Myocyte (in vitro differentiated cells): Measurements from ENCODE around the gene TTF2. TPM values are rescaled to one million over a fixed set of nuclear protein-coding genes. Genes with fewer than 3 reads are reported as not detected.

ENCODE experiments used
- DNase-seq: peaks from one replicate; pipeline ENCODE4 v3.0.0-alpha.2; 2012; ENCODE audit warnings: low read depth
- total RNA-seq: library from RNA; depleted of rRNA; stranded (reverse); fragments of >200 nt; gene quantifications from 2 replicates; pipeline ENCODE4 v1.2.3, GENCODE V29; 2014

The TTF2 gene
- total RNA-seq, 1 donor from 2014 or later = 11.6 TPM

- DNase-seq = peak; percentile 66
Measured at GRCh38 chr1:117045644-117046043, 14.5 kb upstream of the TTF2 start.

DNA sequence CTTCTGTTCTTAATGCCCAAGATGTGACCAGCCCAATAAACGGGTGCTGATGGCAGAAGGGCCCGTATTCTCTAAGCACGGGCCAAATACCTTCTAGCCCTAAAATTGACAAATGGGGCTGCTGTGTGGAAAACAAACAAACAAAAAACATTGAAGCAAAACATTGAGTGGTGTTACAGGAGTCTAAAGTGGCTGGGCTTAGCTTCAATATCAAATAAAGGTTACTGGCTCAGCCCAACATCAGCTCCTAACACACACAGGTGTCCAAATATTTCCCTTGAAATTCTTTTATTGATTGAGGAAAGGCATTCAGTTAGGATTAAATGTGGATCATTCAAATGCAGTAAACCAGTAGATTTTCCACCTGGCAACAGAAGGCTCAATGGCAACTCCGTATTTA is 13.3 kb upstream of the TTF2 start:
- DNase-seq = no peak

- DNase-seq = no peak
Measured at GRCh38 chr1:117047271-117047670, 12.9 kb upstream of the TTF2 start.

DNA sequence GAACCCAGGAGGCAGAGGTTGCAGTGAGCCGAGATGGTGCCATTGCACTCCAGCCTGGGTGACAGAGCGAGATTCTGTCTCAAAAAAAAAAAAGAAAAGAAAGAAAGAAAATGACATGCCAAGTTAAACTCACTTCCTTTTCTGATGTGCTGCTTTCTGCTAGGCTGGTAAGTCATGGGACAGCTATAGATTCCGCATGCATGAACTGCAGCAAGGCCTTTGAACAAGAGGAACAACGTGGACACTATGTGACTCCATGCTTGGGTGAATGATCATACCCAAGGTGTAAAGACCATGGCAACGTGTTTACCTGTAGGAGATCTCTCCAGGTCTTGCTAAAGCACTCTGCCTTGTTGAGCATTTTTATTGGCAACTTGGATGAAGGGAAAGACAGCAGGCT is 10.3 kb upstream of the TTF2 start:
- DNase-seq = no peak

DNA sequence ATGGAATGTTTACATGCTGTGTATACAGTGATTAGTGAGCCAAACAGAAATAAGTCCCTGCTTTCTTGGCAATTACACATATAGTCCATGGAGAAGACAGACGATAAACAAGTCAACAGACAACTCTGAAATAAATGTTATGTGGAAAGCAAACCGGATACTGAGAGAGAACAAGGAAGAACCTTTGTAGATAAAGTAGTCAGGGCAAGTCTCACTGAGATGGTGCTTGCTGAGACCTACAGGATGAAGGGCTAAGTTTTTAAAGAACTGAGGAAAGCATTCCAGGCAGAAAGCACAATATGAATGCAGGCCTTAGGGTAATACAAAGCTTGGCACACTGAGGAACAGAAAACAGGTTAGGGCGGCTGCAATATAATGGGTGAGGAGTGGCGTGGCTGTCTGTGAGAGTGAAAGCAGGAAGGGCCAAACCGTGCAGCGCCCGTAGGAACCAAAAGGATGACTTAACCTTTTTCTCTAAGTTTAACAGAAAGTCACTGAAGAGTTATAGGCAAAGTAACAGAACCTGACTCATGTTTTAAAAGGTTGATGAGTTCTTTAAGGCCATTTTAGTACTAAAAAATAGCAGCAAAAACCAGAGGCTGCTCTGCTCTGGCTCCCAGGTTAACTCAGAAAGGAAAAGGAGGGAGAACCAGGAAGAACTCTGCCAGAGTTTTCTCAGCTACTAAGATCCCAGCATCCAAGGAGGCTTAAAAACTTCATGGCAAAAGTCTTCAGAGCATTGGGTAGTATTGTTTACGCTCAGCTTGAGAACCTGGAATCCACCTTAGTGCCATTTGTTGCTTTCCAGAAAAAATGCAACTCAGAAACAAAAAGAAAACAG is 8.7 kb upstream of the TTF2 start:
- DNase-seq = peak; percentile 27

GRCh38 chr1:117054068-117054467 is 6.1 kb upstream of the TTF2 start:
- DNase-seq = no peak

DNA sequence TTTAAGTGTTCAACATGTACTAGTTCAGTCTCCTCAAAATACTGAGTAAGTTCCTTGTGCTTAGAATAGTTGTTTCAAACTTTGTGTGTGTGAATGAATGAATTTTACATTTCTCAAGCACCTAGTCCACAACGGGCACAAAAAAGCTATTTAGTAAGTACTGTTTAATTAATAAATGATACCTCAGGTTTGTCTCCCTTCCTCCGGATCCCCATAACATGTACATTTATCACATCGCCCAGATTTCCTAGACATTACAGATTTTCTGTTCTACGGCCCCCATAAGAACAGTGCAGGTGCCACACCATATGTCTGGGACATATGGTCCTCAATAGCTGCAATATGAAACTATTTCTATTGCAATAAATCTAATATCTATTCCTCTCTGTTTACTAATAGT is 1.3 kb upstream of the TTF2 start:
- no peak for DNase-seq

DNA sequence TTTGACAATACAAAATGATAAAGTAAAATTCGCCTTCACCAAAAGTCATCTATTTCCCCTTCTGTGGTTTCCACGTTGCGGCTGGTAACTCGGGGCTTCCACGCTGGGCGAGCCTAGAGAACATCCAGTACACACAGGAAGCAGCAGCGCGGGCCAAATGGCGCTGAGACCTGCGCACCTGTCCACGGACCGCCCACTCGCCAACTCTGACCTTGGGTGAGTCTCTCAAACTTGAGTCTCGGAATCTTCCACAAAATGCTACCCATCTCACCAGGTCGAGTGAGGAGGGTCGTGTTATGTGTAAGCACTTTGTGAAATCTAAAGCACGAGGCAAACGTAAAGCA is 820 bp upstream of the TTF2 start:
- peak; percentile 11 for DNase-seq

DNA sequence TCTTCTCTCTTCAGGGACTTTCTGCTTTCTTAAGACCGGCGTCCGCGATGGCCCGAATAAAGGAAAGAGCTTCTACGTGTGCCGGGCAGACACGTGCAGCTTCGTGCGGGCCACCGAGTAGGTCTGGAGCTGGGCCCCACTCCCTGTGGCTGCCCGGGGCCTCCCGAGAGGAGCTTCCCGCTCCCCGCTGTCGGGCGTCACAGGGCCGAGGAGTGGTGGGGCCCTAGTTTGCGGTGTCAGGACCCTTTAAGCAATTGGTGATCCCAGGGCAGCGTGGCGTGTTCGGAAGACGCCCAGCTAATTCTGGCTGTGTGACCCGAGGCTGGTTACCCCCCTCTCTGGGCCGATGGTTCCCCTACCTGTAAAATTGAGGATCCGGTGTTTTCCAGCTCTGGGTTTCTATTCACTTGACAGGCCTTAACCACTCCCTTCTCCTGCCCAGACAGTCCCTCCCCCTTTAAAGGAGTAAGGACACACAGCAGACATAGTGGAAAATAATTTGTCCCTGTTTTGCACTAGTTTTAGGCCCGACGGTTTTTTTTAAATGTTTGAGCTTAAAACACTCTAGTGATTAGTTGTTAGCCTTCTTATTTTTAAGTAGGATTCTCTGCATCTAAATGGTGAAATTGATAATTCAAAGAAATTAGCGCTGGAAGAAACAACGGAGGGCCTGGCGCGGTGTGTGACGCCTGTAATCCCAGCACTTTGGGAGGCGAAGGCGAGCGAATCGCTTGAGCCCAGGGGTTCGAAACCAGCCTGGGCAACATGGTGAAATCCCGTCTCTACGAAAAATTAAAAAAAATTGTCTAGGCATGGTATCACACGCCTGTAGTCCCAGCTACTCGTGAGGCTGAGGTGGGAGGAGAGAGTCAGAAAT is 553 bp downstream of the TTF2 start:
- DNase-seq = peak; percentile 42

GRCh38 chr1:117061986-117062415 is 1.9 kb downstream of the TTF2 start:
- peak; percentile 44 for DNase-seq

- no peak for DNase-seq
Measured at GRCh38 chr1:117066367-117066766, 6.2 kb downstream of the TTF2 start.

DNA sequence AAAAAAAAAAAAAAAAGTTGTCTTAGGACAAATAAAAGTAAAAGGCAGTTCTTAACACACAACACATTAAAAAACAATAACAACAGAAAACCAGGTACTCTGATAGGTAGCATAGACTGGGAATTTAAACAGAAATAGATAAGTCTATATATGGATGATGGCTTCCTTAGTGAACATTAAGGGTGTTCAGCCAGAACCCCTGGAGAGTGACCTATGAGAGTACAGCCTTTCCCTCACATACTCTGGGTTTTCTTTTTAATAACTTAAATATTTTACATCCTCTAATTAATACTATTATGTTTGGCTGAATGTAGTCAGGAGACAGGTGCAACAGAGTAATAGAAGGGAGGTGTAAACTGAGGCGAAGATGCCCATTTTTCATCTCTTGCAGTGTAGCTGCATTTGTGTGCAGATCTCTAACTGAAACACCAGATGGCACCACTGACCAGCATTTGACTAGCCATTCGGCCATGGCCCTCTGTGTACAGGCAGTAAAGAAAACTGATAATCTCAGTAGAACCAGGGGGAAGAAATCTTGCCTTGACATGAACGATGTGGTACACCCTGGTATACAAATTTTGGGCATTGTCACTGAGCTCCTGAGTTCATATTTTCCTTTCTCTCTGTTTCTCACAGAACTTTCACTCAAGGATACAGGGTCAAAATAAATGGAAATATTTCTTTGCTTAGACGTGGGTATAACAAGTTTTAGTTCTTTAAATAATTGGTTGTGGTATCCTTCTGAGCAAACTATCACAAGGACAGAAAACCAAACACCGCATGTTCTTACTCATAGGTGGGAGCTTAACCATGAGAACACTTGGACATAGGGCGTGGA is 7.6 kb downstream of the TTF2 start:
- peak; percentile 65 for DNase-seq

DNA sequence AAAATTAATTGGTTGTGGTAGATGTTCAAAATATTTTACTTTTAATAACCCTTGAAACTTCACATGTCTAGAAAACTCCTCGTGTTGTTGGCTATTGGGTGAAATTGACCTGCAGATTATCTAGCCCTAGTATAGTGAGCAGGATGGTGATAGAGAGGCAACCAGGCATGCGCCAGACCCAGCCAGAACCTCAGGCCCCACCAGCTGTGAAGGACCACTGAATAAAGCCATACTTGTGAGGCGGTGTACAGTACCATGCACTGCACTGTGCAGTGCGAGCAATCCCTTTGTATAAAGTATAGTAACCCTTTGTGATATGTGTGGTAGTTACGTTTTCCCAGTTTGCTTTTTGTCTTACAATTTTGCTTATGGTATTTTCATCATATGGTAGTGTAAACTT is 8.5 kb downstream of the TTF2 start:
- no peak for DNase-seq

GRCh38 chr1:117069220-117069844 is 9.2 kb downstream of the TTF2 start:
- DNase-seq = no peak

- no peak for DNase-seq
Measured at GRCh38 chr1:117070124-117070523, 10.0 kb downstream of the TTF2 start.

DNA sequence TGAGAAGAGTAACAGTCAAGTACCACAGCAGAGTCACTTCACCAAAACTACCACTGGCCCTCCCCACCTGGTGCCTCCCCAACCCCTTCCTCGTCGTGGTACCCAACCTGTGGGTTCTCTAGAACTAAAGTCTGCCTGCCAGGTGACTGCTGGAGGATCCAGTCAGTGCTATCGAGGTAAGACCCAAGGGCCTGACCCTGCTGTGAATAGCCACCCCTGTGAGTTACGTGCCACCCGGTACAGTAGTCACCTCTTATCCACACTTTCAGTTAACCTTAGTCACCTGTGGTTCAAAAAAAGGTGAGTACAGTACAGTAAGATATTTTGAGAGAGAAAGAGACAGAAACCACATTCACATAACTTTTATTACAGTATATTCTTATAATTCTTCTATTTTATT is 16.5 kb downstream of the TTF2 start:
- DNase-seq = no peak

DNA sequence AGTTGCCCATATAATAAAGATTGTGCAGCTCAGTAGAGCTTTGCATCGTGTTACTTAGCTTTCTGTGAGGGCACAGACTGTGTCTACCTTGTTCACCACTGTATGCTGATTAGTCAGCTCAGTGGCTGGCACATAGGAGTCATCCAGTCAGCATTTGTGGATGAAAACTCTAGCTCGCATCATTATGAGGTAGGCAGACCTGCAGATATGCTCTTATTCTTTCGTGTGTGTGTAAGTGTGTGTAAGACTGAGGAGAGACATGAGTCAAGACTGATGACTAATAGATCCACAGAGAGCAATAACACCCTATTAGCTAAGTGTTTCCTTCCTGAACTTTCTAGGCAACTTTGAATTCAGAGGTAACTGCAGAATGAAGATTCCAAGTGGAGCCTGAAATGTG is 17.1 kb downstream of the TTF2 start:
- DNase-seq = no peak

- no peak for DNase-seq
Measured at GRCh38 chr1:117079737-117080136, 19.6 kb downstream of the TTF2 start.

DNA sequence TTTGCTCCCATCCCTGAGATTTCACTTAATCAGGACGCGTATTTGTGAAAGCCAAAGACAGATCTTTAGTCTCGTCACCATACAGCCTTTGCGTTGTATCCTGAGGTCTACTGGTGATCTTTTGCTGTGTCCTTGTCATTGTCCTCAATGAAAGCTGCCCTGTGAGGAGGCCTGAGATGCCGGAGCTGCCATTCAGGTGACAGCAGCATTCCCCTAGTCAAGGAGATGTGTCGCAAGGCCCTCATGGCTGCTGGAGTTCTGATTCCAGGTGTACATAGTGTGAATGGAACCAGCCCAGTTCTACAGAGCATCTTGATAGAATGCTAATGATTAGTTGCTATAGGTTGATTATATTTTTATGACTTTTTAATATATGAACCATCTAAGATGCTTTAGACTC is 24.1 kb downstream of the TTF2 start:
- DNase-seq = no peak

- DNase-seq = no peak
Measured at GRCh38 chr1:117087686-117088085, 27.6 kb downstream of the TTF2 start.

DNA sequence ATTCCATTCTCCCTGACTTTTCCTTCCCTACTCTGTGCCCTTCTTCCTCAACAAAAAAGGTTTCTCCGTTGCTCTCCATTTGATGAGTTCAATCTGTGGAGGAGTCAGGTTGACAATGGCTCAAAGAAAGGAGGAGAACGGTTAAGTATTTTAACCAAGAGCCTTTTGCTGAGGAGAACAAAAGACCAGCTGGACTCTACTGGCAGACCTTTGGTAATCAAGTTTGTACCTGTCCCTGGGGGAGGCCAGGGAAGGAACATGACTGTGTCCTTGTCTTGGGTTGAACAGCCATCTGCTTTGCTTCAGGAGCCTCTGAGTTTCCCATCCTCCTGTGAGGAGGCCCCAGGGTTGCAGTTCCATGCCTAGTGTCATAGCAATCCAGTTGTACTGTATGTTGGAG is 29.9 kb downstream of the TTF2 start:
- DNase-seq = no peak
